MM.1S (cell line): ENCODE results near the gene SLC10A3.

ENCODE experiments used
- DNase-seq: peaks from one replicate; pipeline ENCODE4 v3.0.0-alpha.2; 2015
- H2AFZ ChIP-seq: fragments of 300-600 bp; sonication (generic); 2 replicates; pipeline ENCODE4 v1.6.0; 2016; ENCODE audit warnings: antibody characterized with exemption, low read length
- H3F3A ChIP-seq: fragments of 300-600 bp; sonication (generic); 2 replicates; pipeline ENCODE4 v1.6.1; 2016; ENCODE audit warnings: mild to moderate bottlenecking, antibody characterized with exemption, low read length, moderate library complexity, mixed read lengths; ENCODE audit not compliant: insufficient read depth
- H3K27ac ChIP-seq: fragments of 300-600 bp; sonication (generic); 2 replicates; pipeline ENCODE4 v1.5.1; 2016; ENCODE audit warnings: mild to moderate bottlenecking, low read length
- H3K27me3 ChIP-seq: fragments of 300-600 bp; sonication (generic); replicated peaks from 2 replicates; pipeline ENCODE4 v1.6.0; 2016; ENCODE audit warnings: low read length; ENCODE audit not compliant: insufficient read depth
- H3K36me3 ChIP-seq: fragments of 300-600 bp; sonication (generic); replicated peaks from 2 replicates; pipeline ENCODE4 v1.6.1; 2016; ENCODE audit warnings: mild to moderate bottlenecking, low read length, mixed read lengths; ENCODE audit not compliant: insufficient read depth
- H3K4me1 ChIP-seq: fragments of 300-600 bp; sonication (generic); 2 replicates; pipeline ENCODE4 v1.6.1; 2016; ENCODE audit warnings: low read length, mixed read lengths
- H3K4me2 ChIP-seq: fragments of 300-600 bp; sonication (generic); 2 replicates; pipeline ENCODE4 v1.6.0; 2016; ENCODE audit warnings: low read depth, low read length
- H3K4me3 ChIP-seq: fragments of 300-600 bp; sonication (generic); 2 replicates; pipeline ENCODE4 v1.5.1; 2016; ENCODE audit warnings: low read length, mixed read lengths
- H3K79me2 ChIP-seq: fragments of 300-600 bp; sonication (generic); 2 replicates; pipeline ENCODE4 v1.6.1; 2016; ENCODE audit warnings: mixed run types, low read length, mixed read lengths
- H3K9ac ChIP-seq: fragments of 300-600 bp; sonication (generic); 2 replicates; pipeline ENCODE4 v1.6.1; 2016; ENCODE audit warnings: low read length, mixed read lengths
- H3K9me2 ChIP-seq: fragments of 300-600 bp; sonication (generic); replicated peaks from 2 replicates; pipeline ENCODE4 v1.6.1; 2016; ENCODE audit warnings: mild to moderate bottlenecking, low read length, mixed read lengths; ENCODE audit not compliant: insufficient read depth
- H3K9me3 ChIP-seq: fragments of 300-600 bp; sonication (generic); replicated peaks from 2 replicates; pipeline ENCODE4 v1.6.1; 2016; ENCODE audit warnings: mild to moderate bottlenecking, low read length, mixed read lengths; ENCODE audit not compliant: insufficient read depth
- H4K20me1 ChIP-seq: fragments of 300-600 bp; sonication (generic); 2 replicates; pipeline ENCODE4 v1.6.1; 2016; ENCODE audit warnings: mild to moderate bottlenecking, low read length, moderate library complexity, mixed read lengths; ENCODE audit not compliant: insufficient read depth
- EZH2 ChIP-seq: fragments of 300-600 bp; sonication (generic); optimal IDR thresholded peaks from 2 replicates; pipeline ENCODE3; 2017; ENCODE audit warnings: low read depth, mild to moderate bottlenecking, antibody characterized with exemption, low read length, mixed read lengths
- EZH2phosphoT487 ChIP-seq: fragments of 300-600 bp; sonication (generic); IDR thresholded peaks from 2 replicates; pipeline ENCODE4 v1.6.1; 2018; ENCODE audit warnings: antibody characterized with exemption, low read length
- TF ChIP-seq, protein P1 (sequence below): fragments of 300-600 bp; sonication (generic); IDR thresholded peaks from 2 replicates; pipeline ENCODE4 v1.5.1; 2016; ENCODE audit warnings: antibody characterized with exemption, low read length, mixed read lengths

The SLC10A3 gene

DNA sequence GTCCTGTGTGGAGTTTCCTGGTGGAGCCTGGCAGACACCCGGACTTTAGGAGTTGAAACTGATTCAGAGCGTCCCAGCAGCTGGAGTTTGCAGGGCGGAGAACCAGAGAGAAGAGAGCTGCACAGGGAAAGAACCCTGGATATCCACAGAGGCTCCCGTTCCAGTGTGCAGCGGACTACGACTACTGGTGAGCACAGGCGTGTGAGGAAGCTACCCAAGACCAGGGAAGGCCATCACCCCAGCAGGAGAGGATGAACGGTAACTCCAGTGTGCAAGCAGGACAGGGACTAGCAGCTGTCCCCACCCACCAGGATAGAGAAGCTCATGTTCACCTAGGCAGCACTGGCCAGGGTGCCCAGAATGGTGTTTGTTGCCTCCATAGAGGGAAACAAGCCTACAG, 13.6 kb downstream of the SLC10A3 start:
- Histone ChIP-seq H4K20me1 (no peaks in the 10 kb centered on the region), H3K9me2 (no peaks in the 10 kb centered on the region), H3K4me1 (no peaks in the 10 kb centered on the region), H3K4me3 (no peak overlapping the region), H3K9ac (no peak overlapping the region), H2AFZ (no peak overlapping the region), H3K36me3 (no peaks in the 10 kb centered on the region), H3K79me2 (no peaks in the 10 kb centered on the region), H3K27ac (no peak overlapping the region), H3K9me3 (no peaks in the 10 kb centered on the region), H3F3A (no peaks in the 10 kb centered on the region), H3K4me2 (no peak overlapping the region), H3K27me3 (no peaks in the 10 kb centered on the region)
- TF ChIP-seq EZH2phosphoT487 (no peak), EZH2 (no peak)
- TF ChIP-seq, protein P1, sequence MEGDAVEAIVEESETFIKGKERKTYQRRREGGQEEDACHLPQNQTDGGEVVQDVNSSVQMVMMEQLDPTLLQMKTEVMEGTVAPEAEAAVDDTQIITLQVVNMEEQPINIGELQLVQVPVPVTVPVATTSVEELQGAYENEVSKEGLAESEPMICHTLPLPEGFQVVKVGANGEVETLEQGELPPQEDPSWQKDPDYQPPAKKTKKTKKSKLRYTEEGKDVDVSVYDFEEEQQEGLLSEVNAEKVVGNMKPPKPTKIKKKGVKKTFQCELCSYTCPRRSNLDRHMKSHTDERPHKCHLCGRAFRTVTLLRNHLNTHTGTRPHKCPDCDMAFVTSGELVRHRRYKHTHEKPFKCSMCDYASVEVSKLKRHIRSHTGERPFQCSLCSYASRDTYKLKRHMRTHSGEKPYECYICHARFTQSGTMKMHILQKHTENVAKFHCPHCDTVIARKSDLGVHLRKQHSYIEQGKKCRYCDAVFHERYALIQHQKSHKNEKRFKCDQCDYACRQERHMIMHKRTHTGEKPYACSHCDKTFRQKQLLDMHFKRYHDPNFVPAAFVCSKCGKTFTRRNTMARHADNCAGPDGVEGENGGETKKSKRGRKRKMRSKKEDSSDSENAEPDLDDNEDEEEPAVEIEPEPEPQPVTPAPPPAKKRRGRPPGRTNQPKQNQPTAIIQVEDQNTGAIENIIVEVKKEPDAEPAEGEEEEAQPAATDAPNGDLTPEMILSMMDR, result no peak
- no peak for DNase-seq

DNA sequence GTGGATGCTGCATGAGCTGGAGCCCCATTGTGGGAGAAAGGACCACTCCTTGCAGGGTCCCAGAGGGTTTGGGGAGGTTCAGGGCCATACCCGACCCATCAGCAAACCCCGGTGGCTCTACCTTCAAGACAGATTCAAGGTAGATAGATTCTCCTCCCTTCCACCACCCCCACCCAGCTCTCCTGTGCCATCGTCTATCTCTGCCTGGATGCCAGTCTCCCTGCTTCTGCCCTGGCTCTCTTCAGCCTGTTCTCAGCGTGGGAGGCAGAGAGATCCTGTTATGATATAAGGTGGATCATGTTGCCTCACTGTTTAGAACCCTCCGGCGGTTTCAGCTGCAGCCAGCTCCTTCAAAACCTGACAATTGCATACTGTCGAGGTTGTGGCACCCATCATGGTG, 16.7 kb downstream of the SLC10A3 start:
- Histone ChIP-seq H3K36me3 (no peaks in the 10 kb centered on the region), H2AFZ (no peak overlapping the region), H3K9me2 (no peaks in the 10 kb centered on the region), H3K27me3 (no peaks in the 10 kb centered on the region), H3K4me3 (no peak overlapping the region), H3K79me2 (no peaks in the 10 kb centered on the region), H3K4me2 (no peak overlapping the region), H3F3A (no peaks in the 10 kb centered on the region), H3K27ac (no peak overlapping the region), H3K4me1 (no peaks in the 10 kb centered on the region), H3K9me3 (no peaks in the 10 kb centered on the region), H4K20me1 (no peaks in the 10 kb centered on the region), H3K9ac (no peak overlapping the region)
- DNase-seq, result no peak
- TF ChIP-seq, protein P1, result no peak
- TF ChIP-seq EZH2 (no peak), EZH2phosphoT487 (no peak)

DNA sequence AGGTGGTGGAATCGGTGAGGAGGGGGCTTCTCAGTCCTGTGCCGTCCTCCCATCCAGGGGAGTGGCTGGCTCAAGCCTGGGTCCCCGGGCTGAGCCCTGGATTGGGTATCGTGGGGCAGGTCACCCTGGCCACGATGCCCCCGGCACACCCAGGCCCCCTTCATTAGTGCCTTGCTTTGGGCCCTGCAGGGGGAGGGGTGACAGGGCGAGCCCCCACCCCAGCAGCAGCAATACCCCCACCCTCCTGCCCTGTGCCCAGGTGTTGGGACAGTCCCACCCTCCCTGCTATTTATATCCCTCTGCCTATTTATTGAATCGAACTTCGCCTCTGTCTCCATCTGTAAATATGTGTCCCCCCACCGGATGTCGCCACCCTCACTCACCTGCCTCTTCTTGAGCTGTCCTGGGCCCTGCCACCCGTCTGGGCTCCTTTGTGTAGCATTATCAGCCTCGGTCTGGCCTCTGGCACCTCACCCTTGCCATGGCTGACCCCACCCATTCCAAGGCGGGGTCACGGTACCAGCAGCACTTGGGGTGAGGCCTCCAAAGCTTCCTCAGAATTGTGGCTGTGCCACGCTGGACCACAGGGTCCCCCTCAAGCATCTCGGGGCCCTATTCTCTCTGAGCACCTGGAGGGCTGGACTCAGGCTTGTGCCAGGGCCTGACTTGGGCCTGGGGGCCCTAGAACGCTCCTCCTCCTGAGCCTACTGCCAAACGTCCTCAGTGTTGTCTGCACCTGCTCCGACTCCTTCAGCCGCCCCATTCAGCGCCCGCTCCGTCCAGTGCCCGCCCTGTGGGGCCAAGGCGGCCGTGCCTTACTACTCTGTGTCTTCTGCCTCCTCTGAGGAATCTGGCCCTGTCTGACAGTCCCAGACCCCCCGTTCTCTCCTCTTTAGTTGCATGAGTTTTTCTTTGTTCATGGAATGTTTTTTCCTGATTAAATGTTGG, 17.5 kb downstream of the SLC10A3 start:
- Histone ChIP-seq H3F3A (no peaks in the 10 kb centered on the region), H3K4me3 (no peak overlapping the region), H4K20me1 (no peaks in the 10 kb centered on the region), H3K9ac (no peak overlapping the region), H3K4me2 (no peak overlapping the region), H3K9me3 (no peaks in the 10 kb centered on the region), H2AFZ (no peak overlapping the region), H3K79me2 (no peaks in the 10 kb centered on the region), H3K27ac (no peak overlapping the region), H3K36me3 (no peaks in the 10 kb centered on the region), H3K9me2 (no peaks in the 10 kb centered on the region), H3K27me3 (no peaks in the 10 kb centered on the region), H3K4me1 (no peaks in the 10 kb centered on the region)
- DNase-seq, result no peak
- TF ChIP-seq, protein P1, result no peak
- TF ChIP-seq EZH2 (no peak), EZH2phosphoT487 (no peak)
